Neural progenitor cell (in vitro differentiated cells): ENCODE data around the gene CHST6.

Experiments used
- EZH2 ChIP-seq: fragments of 200-600 bp; sonication (generic); IDR thresholded peaks from 2 replicates; pipeline ENCODE4 v1.6.1; 2017; ENCODE audit warnings: antibody characterized with exemption, mild to moderate bottlenecking, moderate library complexity
- TF ChIP-seq, protein P1 (sequence below): fragments of 200-600 bp; sonication (generic); IDR thresholded peaks from 2 replicates; pipeline ENCODE4 v1.5.1; 2017; ENCODE audit warnings: antibody characterized with exemption, mild to moderate bottlenecking

- TF ChIP-seq, protein P1, sequence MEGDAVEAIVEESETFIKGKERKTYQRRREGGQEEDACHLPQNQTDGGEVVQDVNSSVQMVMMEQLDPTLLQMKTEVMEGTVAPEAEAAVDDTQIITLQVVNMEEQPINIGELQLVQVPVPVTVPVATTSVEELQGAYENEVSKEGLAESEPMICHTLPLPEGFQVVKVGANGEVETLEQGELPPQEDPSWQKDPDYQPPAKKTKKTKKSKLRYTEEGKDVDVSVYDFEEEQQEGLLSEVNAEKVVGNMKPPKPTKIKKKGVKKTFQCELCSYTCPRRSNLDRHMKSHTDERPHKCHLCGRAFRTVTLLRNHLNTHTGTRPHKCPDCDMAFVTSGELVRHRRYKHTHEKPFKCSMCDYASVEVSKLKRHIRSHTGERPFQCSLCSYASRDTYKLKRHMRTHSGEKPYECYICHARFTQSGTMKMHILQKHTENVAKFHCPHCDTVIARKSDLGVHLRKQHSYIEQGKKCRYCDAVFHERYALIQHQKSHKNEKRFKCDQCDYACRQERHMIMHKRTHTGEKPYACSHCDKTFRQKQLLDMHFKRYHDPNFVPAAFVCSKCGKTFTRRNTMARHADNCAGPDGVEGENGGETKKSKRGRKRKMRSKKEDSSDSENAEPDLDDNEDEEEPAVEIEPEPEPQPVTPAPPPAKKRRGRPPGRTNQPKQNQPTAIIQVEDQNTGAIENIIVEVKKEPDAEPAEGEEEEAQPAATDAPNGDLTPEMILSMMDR, result no peak
- TF ChIP-seq EZH2, result no peak
Measured at GRCh38 chr16:75503801-75504200, 8.6 kb upstream of the CHST6 start.
